Aorta (tissue), 5 donors: ENCODE measurements around the gene ZNHIT1. TPM values are rescaled to one million over a fixed set of nuclear protein-coding genes. Genes with fewer than 3 reads are reported as not detected.

ENCODE experiments used
- ATAC-seq: fragments of 200-7000 bp; cut with Tn5 transposase; one replicate; pipeline ENCODE4 v1.9.1; 2022; ENCODE audit warnings: moderate library complexity; ENCODE audit not compliant: low FRiP score
- DNase-seq, 2 donors: peaks; one replicate each; pipeline ENCODE4 v3.0.0-alpha.2; 2020
- H3K27ac ChIP-seq, 2 donors: one replicate each; pipeline ENCODE4 v1.5.1; 2013; ENCODE audit warnings: low read length in 2 of 2, mild to moderate bottlenecking in 2 of 2, moderate library complexity in 2 of 2, control low read depth in 1 of 2, inconsistent platforms in 1 of 2, low read depth in 1 of 2
- H3K27me3 ChIP-seq, 2 donors: one replicate each; pipeline ENCODE4 v1.6.1; 2013; ENCODE audit warnings: control low read depth in 1 of 2, low read length in 1 of 2, mild to moderate bottlenecking in 1 of 2, moderate library complexity in 1 of 2; ENCODE audit not compliant: insufficient read depth in 2 of 2, control insufficient read depth in 1 of 2
- H3K36me3 ChIP-seq, 2 donors: one replicate each; pipeline ENCODE4 v1.6.1; 2013; ENCODE audit warnings: control low read depth in 1 of 2, low read length in 1 of 2, mild to moderate bottlenecking in 1 of 2; ENCODE audit not compliant: insufficient read depth in 2 of 2, control insufficient read depth in 1 of 2
- H3K4me1 ChIP-seq, 2 donors: one replicate each; pipeline ENCODE4 v1.6.1; 2013; ENCODE audit warnings: low read length in 2 of 2, control low read depth in 1 of 2, mild to moderate bottlenecking in 1 of 2, moderate library complexity in 1 of 2; ENCODE audit not compliant: insufficient read depth in 2 of 2, control insufficient read depth in 1 of 2
- H3K4me3 ChIP-seq, 2 donors: one replicate each; pipeline ENCODE4 v1.5.1; 2013; ENCODE audit warnings: low read length in 2 of 2, control low read depth in 1 of 2, mild to moderate bottlenecking in 1 of 2
- H3K9me3 ChIP-seq: one replicate; pipeline ENCODE4 v1.6.1; 2013; ENCODE audit warnings: mild to moderate bottlenecking, low read length; ENCODE audit not compliant: control insufficient read depth
- WGBS, 2 donors: extraction: QIAGEN DNeasy Blood & Tissue Kit; methylation state at CpG; one replicate each; pipeline ENCODE4 v1.1.7; 2013; 5-methylcytosine and 5-hydroxymethylcytosine counted together
- intact Hi-C, 2 donors: fragments of 100-400 bp; cut with DNase I; formaldehyde crosslinking; loops; one replicate each; pipeline versions ENCODE4 v1.14.2 to v1.15.0; 2022
- polyA plus RNA-seq, 2 donors: library from polyadenylated mRNA; stranded (reverse); fragments of 200-250 nt; gene quantifications; one replicate each; pipeline ENCODE4 v1.2.3, GENCODE V29; 2013
- total RNA-seq, 2 donors: library from RNA; stranded (reverse); fragmentation: NEBNext Ultra II Directional; extraction: Animal tissue kit (Norgen Biotek cat#: 25700); gene quantifications; one replicate each; pipeline ENCODE4 v1.2.1, GENCODE V29; 2021
- donor health status: healthy with polysubstance abuse.
- donor health status: Bipolar disorder and iron deficiency.
- donor health status: DM: no; HTN: no; CAD: no.
- donor health status: DM: no; HTN: no; CAD: no.
- donor health status: DM: yes; HTN: yes; CAD: no.

ZNHIT1 gene
- total and polyA plus RNA-seq, 4 donors: 48.7 to 114 (median 75.1) TPM

GRCh38 chr7:101172005-101172853 lies 45.7 kb upstream of the ZNHIT1 start:
- intact Hi-C loops: no loop called here
- no peak overlapping the region for H3K4me3 ChIP-seq
- H3K9me3 ChIP-seq: no peaks in the 10 kb centered on the region
- H3K27me3 ChIP-seq: no peaks in the 10 kb centered on the region
- no peaks in the 10 kb centered on the region for H3K36me3 ChIP-seq
- ATAC-seq (no peak), DNase-seq (no peak)
- no peak overlapping the region for H3K27ac ChIP-seq
- WGBS, 2 donors: 1% methylated on average over 67 to 79 of the region's 79 CpGs
- H3K4me1 ChIP-seq: no peaks in the 10 kb centered on the region

GRCh38 chr7:101172854-101173751 lies 44.9 kb upstream of the ZNHIT1 start:
- ATAC-seq: no peak
- 1 to 2% methylated on average over 52 to 53 of the region's 53 CpGs for WGBS, 2 donors
- DNase-seq: peak; percentile 84 to 92
- Histone ChIP-seq H3K4me1 (no peaks in the 10 kb centered on the region), H3K27me3 (no peaks in the 10 kb centered on the region), H3K36me3 (no peaks in the 10 kb centered on the region), H3K9me3 (no peaks in the 10 kb centered on the region), H3K4me3 (no peak overlapping the region), H3K27ac (no peak overlapping the region)
- intact Hi-C loops: no loop called here

- H3K27me3 ChIP-seq: no peaks in the 10 kb centered on the region
- H3K9me3 ChIP-seq: no peaks in the 10 kb centered on the region
- no peaks in the 10 kb centered on the region for H3K36me3 ChIP-seq
- 3% methylated on average over 16 of the region's 16 CpGs for WGBS, 2 donors
- ATAC-seq (no peak), DNase-seq (no peak)
- no peaks in the 10 kb centered on the region for H3K4me1 ChIP-seq
- no peak overlapping the region for H3K4me3 ChIP-seq
- intact Hi-C loops: no loop called here
- H3K27ac ChIP-seq: no peak overlapping the region
Measured at GRCh38 chr7:101173752-101174244, 44.2 kb upstream of the ZNHIT1 start.

GRCh38 chr7:101174322-101174854 lies 43.6 kb upstream of the ZNHIT1 start:
- ATAC-seq: no peak
- intact Hi-C loops: no loop called here
- 2 to 3% methylated on average over 28 of the region's 28 CpGs for WGBS, 2 donors

GRCh38 chr7:101175664-101176063 lies 42.3 kb upstream of the ZNHIT1 start:
- H3K4me1 ChIP-seq: no peaks in the 10 kb centered on the region
- no peaks in the 10 kb centered on the region for H3K27me3 ChIP-seq
- intact Hi-C loops: no loop called here
- ATAC-seq (no peak), DNase-seq (no peak)
- H3K9me3 ChIP-seq: no peaks in the 10 kb centered on the region
- no peaks in the 10 kb centered on the region for H3K36me3 ChIP-seq
- 26 to 36% methylated on average over 3 of the region's 3 CpGs for WGBS, 2 donors
- no peak overlapping the region for H3K4me3 ChIP-seq
- H3K27ac ChIP-seq: no peak overlapping the region

More at GRCh38 chr7:101174322-101174854, 43.6 kb upstream of the ZNHIT1 start:
- Histone ChIP-seq H3K36me3 (no peaks in the 10 kb centered on the region), H3K27ac (no peak overlapping the region), H3K9me3 (no peaks in the 10 kb centered on the region), H3K27me3 (no peaks in the 10 kb centered on the region), H3K4me1 (no peaks in the 10 kb centered on the region), H3K4me3 (no peak overlapping the region)
- DNase-seq: no peak

- no peak overlapping the region for H3K4me3 ChIP-seq
- 68 to 70% methylated on average over 2 of the region's 2 CpGs for WGBS, 2 donors
- no peaks in the 10 kb centered on the region for H3K9me3 ChIP-seq
- H3K27me3 ChIP-seq: no peaks in the 10 kb centered on the region
- no peaks in the 10 kb centered on the region for H3K4me1 ChIP-seq
- DNase-seq (no peak), ATAC-seq (no peak)
- H3K27ac ChIP-seq: no peak overlapping the region
- no peaks in the 10 kb centered on the region for H3K36me3 ChIP-seq
- intact Hi-C loops: no loop called here
Measured at GRCh38 chr7:101177644-101178043, 40.3 kb upstream of the ZNHIT1 start.

- Histone ChIP-seq H3K27ac (no peak overlapping the region), H3K9me3 (no peaks in the 10 kb centered on the region), H3K36me3 (no peaks in the 10 kb centered on the region), H3K4me3 (no peak overlapping the region), H3K27me3 (no peaks in the 10 kb centered on the region), H3K4me1 (no peaks in the 10 kb centered on the region)
- intact Hi-C loops: no loop called here
- 1 to 2% methylated on average over 18 to 20 of the region's 20 CpGs for WGBS, 2 donors
- DNase-seq (no peak), ATAC-seq (no peak)
Measured at GRCh38 chr7:101179117-101179516, 38.8 kb upstream of the ZNHIT1 start.

- Histone ChIP-seq H3K4me3 (no peak overlapping the region), H3K27me3 (no peaks in the 10 kb centered on the region), H3K4me1 (no peaks in the 10 kb centered on the region), H3K27ac (no peak overlapping the region), H3K9me3 (no peaks in the 10 kb centered on the region), H3K36me3 (no peaks in the 10 kb centered on the region)
- DNase-seq: no peak
- no peak for ATAC-seq
- WGBS, 2 donors: 0 to 1% methylated on average over 21 to 27 of the region's 27 CpGs
- intact Hi-C loops: no loop called here
Measured at GRCh38 chr7:101179713-101180112, 38.3 kb upstream of the ZNHIT1 start.
